Measurements from ENCODE around the gene TRAK2. TPM values are rescaled to one million over a fixed set of nuclear protein-coding genes. Genes with fewer than 3 reads are reported as not detected.
A peak's percentile ranks its signal among the peaks of the same experiment; 100 is the strongest.
"Not testable (repeated sequence)": the region's sequence is repeated elsewhere in the genome, so short reads cannot be mapped to it uniquely, and the experiment has no call there.

Gene TRAK2
- 100 to 1,000 TPM in 3 of 4 donors, 10 to 100 TPM in 1; 98.2 to 141 (median 134) TPM for total RNA-seq
- polyA plus RNA-seq: 37.6 TPM
- long read RNA-seq, donor 1, full-length matches to known transcripts: 69 of 128 reads
- long read RNA-seq, donor 1, partial matches to known transcripts: 32 of 128 reads
- long read RNA-seq, donor 1, other reads (novel, unspliced or antisense): 27 of 128 reads
- long read RNA-seq, donor 2, full-length matches to known transcripts: 12 of 19 reads
- long read RNA-seq, donor 2, partial matches to known transcripts: 1 of 19 reads
- long read RNA-seq, donor 2, other reads (novel, unspliced or antisense): 6 of 19 reads
- long read RNA-seq, donor 3, full-length matches to known transcripts: 212 of 352 reads
- long read RNA-seq, donor 3, partial matches to known transcripts: 79 of 352 reads
- long read RNA-seq, donor 3, other reads (novel, unspliced or antisense): 61 of 352 reads
- long read RNA-seq, donor 4, full-length matches to known transcripts: 11 of 22 reads
- long read RNA-seq, donor 4, partial matches to known transcripts: 2 of 22 reads
- long read RNA-seq, donor 4, other reads (novel, unspliced or antisense): 9 of 22 reads

DNA sequence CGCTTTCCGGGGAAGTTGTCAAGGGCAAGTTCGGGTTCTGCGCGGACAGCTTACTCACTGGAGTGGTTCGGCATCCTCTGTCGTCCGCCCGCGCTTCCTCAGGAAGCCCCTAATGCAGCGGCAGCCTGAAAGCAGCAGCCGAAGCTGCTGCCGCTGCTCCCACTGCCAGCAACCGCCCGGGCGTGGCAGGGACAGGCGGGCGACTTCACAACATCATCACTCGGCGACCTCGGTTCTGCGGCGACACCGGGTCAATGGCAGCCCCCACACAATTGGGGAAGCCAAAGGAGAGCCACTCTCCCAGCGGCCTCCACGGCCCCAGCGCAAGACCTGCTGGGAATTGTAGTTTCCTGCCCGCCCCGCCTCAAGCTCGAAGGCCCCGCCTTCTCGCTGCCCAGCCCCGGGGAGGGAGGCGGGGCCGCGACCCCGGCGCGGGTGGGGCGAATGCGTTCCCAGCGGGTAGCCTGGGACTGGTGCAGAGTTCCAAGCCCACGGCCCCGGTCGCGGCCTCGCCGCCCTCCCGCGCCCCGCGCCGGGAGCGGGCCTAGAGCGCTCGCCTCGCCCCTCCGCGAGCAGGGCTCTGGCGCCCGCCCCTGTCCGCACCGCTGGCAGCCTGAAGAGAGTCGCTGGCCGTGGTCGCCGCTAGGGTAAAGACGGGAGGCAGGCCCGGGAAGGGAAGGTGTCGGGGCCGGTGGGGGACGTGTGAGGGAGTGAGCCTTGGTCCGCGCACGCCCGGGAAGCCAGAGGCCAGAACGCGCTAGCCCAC is at the start of gene TRAK2, which contains the start of gene STRADB:
TSS of gene TRAK2 (minus strand) at position 167 of the 766 bp plus-strand sequence. CDS start 30,951 bp downstream, outside the sequence.
TSS of gene STRADB (plus strand) at position 449 of the 766 bp plus-strand sequence. CDS start 3,101 bp downstream, outside the sequence.
- intact Hi-C loops (cut with DNase I): loop anchor here in 3 of 4 donors (5.0 kb wide), 1 partner anchor 44 kb away; no protein-coding TSS in a partner anchor
- ATAC-seq (peak; percentile 99), DNase-seq (peak; percentile 97 to 98 (median 98))
- under 1% methylated on average over 78 of the region's 78 CpGs for WGBS
- H3K9me3 ChIP-seq (ENCODE audit: control insufficient read depth, low read length): no peaks in the 10 kb centered on the region
- H3K27ac ChIP-seq (ENCODE audit: low read length): peak within 1 kb of the TSS; percentile 77
- peaks cover 3% of the 10 kb centered on the region for H3K4me1 ChIP-seq (ENCODE audit: control insufficient read depth, insufficient read depth, low read length)
- H3K27me3 ChIP-seq (ENCODE audit: control insufficient read depth, insufficient read depth): no peaks in the 10 kb centered on the region
- peak within 1 kb of the TSS; percentile 75 for H3K4me3 ChIP-seq (ENCODE audit: low read length)

GRCh38 chr2:201500534-201500933 is 49.3 kb upstream of the TRAK2 start:
- Histone ChIP-seq H3K4me3 (ENCODE audit: low read length) (no peak overlapping the region), H3K27me3 (ENCODE audit: control insufficient read depth, insufficient read depth) (no peaks in the 10 kb centered on the region), H3K9me3 (ENCODE audit: control insufficient read depth, low read length) (no peaks in the 10 kb centered on the region), H3K4me1 (ENCODE audit: control insufficient read depth, insufficient read depth, low read length) (no peaks in the 10 kb centered on the region), H3K27ac (ENCODE audit: low read length) (no peak overlapping the region)
- intact Hi-C loops (cut with DNase I): no loop called here
- DNase-seq (no peak), ATAC-seq (no peak)
- WGBS: 58% methylated on average over 3 of the region's 3 CpGs

GRCh38 chr2:201496785-201497184 is 45.5 kb upstream of the TRAK2 start:
- 71% methylated on average over 1 of the region's 1 CpG for WGBS
- Histone ChIP-seq H3K4me3 (ENCODE audit: low read length) (no peak overlapping the region), H3K4me1 (ENCODE audit: control insufficient read depth, insufficient read depth, low read length) (no peaks in the 10 kb centered on the region), H3K27me3 (ENCODE audit: control insufficient read depth, insufficient read depth) (no peaks in the 10 kb centered on the region), H3K9me3 (ENCODE audit: control insufficient read depth, low read length) (no peaks in the 10 kb centered on the region), H3K27ac (ENCODE audit: low read length) (no peak overlapping the region)
- intact Hi-C loops (cut with DNase I): no loop called here
- no peak for DNase-seq
- ATAC-seq: no peak

- Histone ChIP-seq H3K4me3 (ENCODE audit: low read length) (no peak overlapping the region), H3K4me1 (ENCODE audit: control insufficient read depth, insufficient read depth, low read length) (no peaks in the 10 kb centered on the region), H3K27me3 (ENCODE audit: control insufficient read depth, insufficient read depth) (no peaks in the 10 kb centered on the region), H3K9me3 (ENCODE audit: control insufficient read depth, low read length) (no peaks in the 10 kb centered on the region), H3K27ac (ENCODE audit: low read length) (no peak overlapping the region)
- ATAC-seq: peak; percentile 44 to 50
- intact Hi-C loops (cut with DNase I): no loop called here
- no peak for DNase-seq
- 65% methylated on average over 4 of the region's 4 CpGs for WGBS
These were observed 39.0 kb upstream of the TRAK2 start for GRCh38 chr2:201490291-201490690.

- intact Hi-C loops (cut with DNase I): no loop called here
- Histone ChIP-seq H3K27ac (ENCODE audit: low read length) (no peak overlapping the region), H3K9me3 (ENCODE audit: control insufficient read depth, low read length) (no peaks in the 10 kb centered on the region), H3K4me1 (ENCODE audit: control insufficient read depth, insufficient read depth, low read length) (no peaks in the 10 kb centered on the region), H3K4me3 (ENCODE audit: low read length) (no peak overlapping the region), H3K27me3 (ENCODE audit: control insufficient read depth, insufficient read depth) (no peaks in the 10 kb centered on the region)
- no peak for ATAC-seq
- DNase-seq: no peak
- WGBS: 52% methylated on average over 4 of the region's 4 CpGs
These were observed 33.5 kb upstream of the TRAK2 start for GRCh38 chr2:201484805-201485204.

DNA sequence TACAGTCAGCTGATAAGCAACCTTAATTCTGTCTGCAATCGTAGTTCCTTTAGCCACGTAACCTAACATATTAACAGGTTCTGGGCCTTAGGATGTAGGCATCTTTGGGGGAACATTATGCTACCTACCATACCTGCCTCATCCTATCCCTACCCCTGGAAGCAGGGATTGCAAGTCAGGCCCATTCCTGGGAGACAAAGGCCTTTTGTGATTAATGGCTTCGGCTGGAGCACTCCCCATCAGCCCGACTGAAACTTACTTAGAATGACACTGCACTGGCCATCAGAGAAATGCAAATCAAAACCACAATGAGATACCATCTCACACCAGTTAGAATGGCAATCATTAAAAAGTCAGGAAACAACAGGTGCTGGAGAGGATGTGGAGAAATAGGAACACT is 32.5 kb upstream of the TRAK2 start:
- H3K4me1 ChIP-seq (ENCODE audit: control insufficient read depth, insufficient read depth, low read length); ATAC-seq; H3K27ac ChIP-seq (ENCODE audit: low read length); DNase-seq; H3K9me3 ChIP-seq (ENCODE audit: control insufficient read depth, low read length); H3K27me3 ChIP-seq (ENCODE audit: control insufficient read depth, insufficient read depth); H3K4me3 ChIP-seq (ENCODE audit: low read length); intact Hi-C loops (cut with DNase I): not testable (repeated sequence)
- WGBS: 86% methylated on average over 4 of the region's 4 CpGs

GRCh38 chr2:201483342-201483741 is 32.1 kb upstream of the TRAK2 start:
- no peaks in the 10 kb centered on the region for H3K9me3 ChIP-seq (ENCODE audit: control insufficient read depth, low read length)
- ATAC-seq (no peak), DNase-seq (no peak)
- intact Hi-C loops (cut with DNase I): no loop called here
- WGBS: 37% methylated on average over 1 of the region's 1 CpG
- no peaks in the 10 kb centered on the region for H3K27me3 ChIP-seq (ENCODE audit: control insufficient read depth, insufficient read depth)
- H3K27ac ChIP-seq (ENCODE audit: low read length): no peak overlapping the region
- no peaks in the 10 kb centered on the region for H3K4me1 ChIP-seq (ENCODE audit: control insufficient read depth, insufficient read depth, low read length)
- H3K4me3 ChIP-seq (ENCODE audit: low read length): no peak overlapping the region

DNA sequence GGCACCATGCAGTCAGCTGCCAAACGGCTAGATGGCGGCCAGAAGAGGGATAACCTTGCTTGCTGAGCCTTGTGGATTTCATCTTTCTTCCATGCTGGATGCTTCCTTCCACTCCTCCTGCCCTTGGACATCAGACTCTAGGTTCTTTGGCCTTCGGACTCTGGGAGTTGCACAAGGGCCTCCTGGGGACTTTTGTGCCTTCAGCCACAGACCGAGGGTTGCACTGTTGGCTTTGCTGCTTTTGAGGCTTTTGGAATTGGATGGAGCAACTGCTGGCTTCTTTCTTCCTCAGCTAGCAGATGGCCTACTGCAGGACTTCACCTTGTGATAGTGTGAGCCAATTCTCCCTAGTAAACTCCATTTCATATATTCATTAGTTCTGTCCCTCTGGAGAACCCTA is 31.3 kb upstream of the TRAK2 start:
- H3K9me3 ChIP-seq (ENCODE audit: control insufficient read depth, low read length): no peaks in the 10 kb centered on the region
- ATAC-seq (no peak), DNase-seq (no peak)
- no peak overlapping the region for H3K4me3 ChIP-seq (ENCODE audit: low read length)
- intact Hi-C loops (cut with DNase I): no loop called here
- no peaks in the 10 kb centered on the region for H3K27me3 ChIP-seq (ENCODE audit: control insufficient read depth, insufficient read depth)
- H3K4me1 ChIP-seq (ENCODE audit: control insufficient read depth, insufficient read depth, low read length): no peaks in the 10 kb centered on the region
- no peak overlapping the region for H3K27ac ChIP-seq (ENCODE audit: low read length)
- WGBS: 90% methylated on average over 4 of the region's 4 CpGs

DNA sequence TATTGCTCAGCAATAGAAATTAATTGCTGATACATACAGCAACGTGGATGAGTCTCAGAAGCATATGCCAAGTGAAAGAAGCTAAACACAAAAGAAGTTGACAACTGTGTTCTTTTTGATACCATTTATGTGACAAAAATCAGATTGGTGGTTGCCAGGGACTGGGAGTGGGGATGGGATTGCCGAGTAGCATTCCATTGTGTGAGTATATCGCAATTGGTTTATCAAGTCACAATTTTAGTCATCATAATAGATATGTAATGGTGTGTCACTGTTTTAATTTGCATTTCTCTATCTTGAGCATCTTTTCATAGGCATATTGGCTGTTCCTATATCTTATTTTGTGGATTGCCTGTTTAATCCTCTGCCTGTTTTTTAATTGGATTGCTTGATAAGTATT is 21.2 kb upstream of the TRAK2 start:
- ATAC-seq (no peak), DNase-seq (no peak)
- Histone ChIP-seq H3K9me3 (ENCODE audit: control insufficient read depth, low read length) (no peaks in the 10 kb centered on the region), H3K4me1 (ENCODE audit: control insufficient read depth, insufficient read depth, low read length) (no peaks in the 10 kb centered on the region), H3K4me3 (ENCODE audit: low read length) (no peak overlapping the region), H3K27me3 (ENCODE audit: control insufficient read depth, insufficient read depth) (no peaks in the 10 kb centered on the region), H3K27ac (ENCODE audit: low read length) (no peak overlapping the region)
- intact Hi-C loops (cut with DNase I): no loop called here
- 75% methylated on average over 3 of the region's 3 CpGs for WGBS

- no peaks in the 10 kb centered on the region for H3K4me1 ChIP-seq (ENCODE audit: control insufficient read depth, insufficient read depth, low read length)
- H3K4me3 ChIP-seq (ENCODE audit: low read length): no peak overlapping the region
- no peak for ATAC-seq
- WGBS: 67% methylated on average over 3 of the region's 3 CpGs
- no peaks in the 10 kb centered on the region for H3K9me3 ChIP-seq (ENCODE audit: control insufficient read depth, low read length)
- intact Hi-C loops (cut with DNase I): no loop called here
- no peak for DNase-seq
- no peak overlapping the region for H3K27ac ChIP-seq (ENCODE audit: low read length)
- H3K27me3 ChIP-seq (ENCODE audit: control insufficient read depth, insufficient read depth): no peaks in the 10 kb centered on the region
These were observed 20.6 kb upstream of the TRAK2 start for GRCh38 chr2:201471732-201472393.

Data from right cardiac atrium (tissue), 5 donors.